HCT116 (cell line): ENCODE measurements around the gene TSPAN10. TPM values are rescaled to one million over a fixed set of nuclear protein-coding genes. Genes with fewer than 3 reads are reported as not detected.
A peak's percentile ranks its signal among the peaks of the same experiment; 100 is the strongest.

Experiments
- ATAC-seq: fragments of 200-7000 bp; cut with Tn5 transposase; 2 replicates; pipeline ENCODE4 v1.9.1; 2020; ENCODE audit warnings: mild to moderate bottlenecking, moderate library complexity
- BruUV-seq: library from RNA; stranded (reverse); fragments of 400-500 nt; replicated peaks from 2 replicates; lab custom pipeline; 2021; lab: Mats Ljungman, UMichigan
- CTCF ChIA-PET: fragments of 300-600 bp; sonication (Branson Sonifier 250); formaldehyde crosslinking; loops from one replicate; lab custom pipeline; 2021; ENCODE audit warnings: antibody characterized with exemption; lab: Charles Lee
- POLR2A ChIA-PET: fragments of 300-600, 350-600 bp; sonication (Branson Sonifier 250); formaldehyde crosslinking; loops from one replicate; lab custom pipeline; 2021; ENCODE audit warnings: antibody characterized with exemption; lab: Charles Lee
- RAD21 ChIA-PET, 2 experiments: fragments of 300-600 bp; sonication (Branson Sonifier 250); formaldehyde crosslinking; loops; one replicate each; lab custom pipeline; 2023; ENCODE audit warnings: low total read pairs in 2 of 2; ENCODE audit not compliant: uncharacterized antibody in 2 of 2, unreplicated experiment in 2 of 2, low non-redundant PET in 1 of 2; lab: Charles Lee
- DNase-seq: peaks from one replicate; pipeline ENCODE4 v3.0.0-alpha.2; 2010; ENCODE audit warnings: low read depth, low spot score
- H2AFZ ChIP-seq: fragments of 200-600 bp; shearing (Covaris generic), sonication (generic); 2 replicates; pipeline ENCODE4 v1.6.1; 2017; ENCODE audit warnings: low read depth, mixed run types, mixed read lengths, antibody characterized with exemption, low read length; ENCODE audit not compliant: poor library complexity, severe bottlenecking
- H3K27ac ChIP-seq: 2 replicates; pipeline ENCODE4 v1.5.1; 2012; ENCODE audit warnings: low read depth, low read length
- H3K27me3 ChIP-seq: fragments of 200-600 bp; sonication (generic); 2 replicates; pipeline ENCODE4 v1.6.1; 2016; ENCODE audit warnings: mixed run types, low read length, mixed read lengths; ENCODE audit not compliant: insufficient read depth
- H3K36me3 ChIP-seq, 2 experiments: fragments of 200-500 bp in 1 of 2; fragments of 200-600 bp in 1 of 2; sonication (Bioruptor generic) in 1 of 2; sonication (generic) in 1 of 2; 2 replicates each; pipeline versions ENCODE4 v1.5.1 to v1.6.1; 2014 to 2016; ENCODE audit warnings: low read length in 2 of 2, inconsistent platforms in 1 of 2, mixed read lengths in 1 of 2, mixed run types in 1 of 2; ENCODE audit not compliant: insufficient read depth in 2 of 2, control insufficient read depth in 1 of 2
- H3K4me1 ChIP-seq, 2 experiments: fragments of 200-600 bp in 1 of 2; sonication (generic) in 1 of 2; 2 replicates each; pipeline versions ENCODE4 v1.5.1 to v1.6.1; 2012 to 2017; ENCODE audit warnings: low read length in 2 of 2, inconsistent platforms in 1 of 2, mild to moderate bottlenecking in 1 of 2, mixed read lengths in 1 of 2, mixed run types in 1 of 2, moderate library complexity in 1 of 2; ENCODE audit not compliant: insufficient read depth in 2 of 2, control insufficient read depth in 1 of 2
- H3K4me2 ChIP-seq: fragments of 200-600 bp; sonication (generic); 2 replicates; pipeline ENCODE4 v1.6.1; 2017; ENCODE audit warnings: mixed run types, low read length, mixed read lengths
- H3K4me3 ChIP-seq, 2 experiments: fragments of 200-600 bp in 1 of 2; sonication (generic) in 1 of 2; replicated peaks in 1 of 2; 2 replicates each; pipeline ENCODE4 v1.5.1; 2011 to 2016; ENCODE audit warnings: low read length in 2 of 2, control low read depth in 1 of 2, low read depth in 1 of 2, mild to moderate bottlenecking in 1 of 2, mixed read lengths in 1 of 2, mixed run types in 1 of 2
- H3K79me2 ChIP-seq: fragments of 200-600 bp; sonication (generic); 2 replicates; pipeline ENCODE4 v1.6.1; 2017; ENCODE audit warnings: mild to moderate bottlenecking, mixed run types, low read length, moderate library complexity, mixed read lengths; ENCODE audit not compliant: insufficient read depth
- H3K9ac ChIP-seq: fragments of 200-600 bp; sonication (generic); 2 replicates; pipeline ENCODE4 v1.6.1; 2016; ENCODE audit warnings: low read length, mixed read lengths
- H3K9me2 ChIP-seq: fragments of 200-600 bp; sonication (generic), shearing (Covaris generic); 2 replicates; pipeline ENCODE4 v1.6.1; 2017; ENCODE audit warnings: mixed run types, mild to moderate bottlenecking, moderate library complexity; ENCODE audit not compliant: insufficient read depth
- H3K9me3 ChIP-seq, 2 experiments: fragments of 200-500 bp in 1 of 2; fragments of 200-600 bp in 1 of 2; sonication (Bioruptor generic) in 1 of 2; sonication (generic) in 1 of 2; 2 replicates each; pipeline ENCODE4 v1.6.1; 2014 to 2017; ENCODE audit warnings: low read length in 2 of 2, mixed read lengths in 2 of 2, inconsistent platforms in 1 of 2, low read depth in 1 of 2, mild to moderate bottlenecking in 1 of 2, mixed run types in 1 of 2, moderate library complexity in 1 of 2; ENCODE audit not compliant: control insufficient read depth in 1 of 2, insufficient read depth in 1 of 2
- H4K20me1 ChIP-seq: fragments of 200-600 bp; sonication (generic), shearing (Covaris generic); 2 replicates; pipeline ENCODE4 v1.6.1; 2017; ENCODE audit warnings: mixed run types, mild to moderate bottlenecking, moderate library complexity; ENCODE audit not compliant: insufficient read depth
- CTCF ChIP-seq, 3 experiments: fragments of 200-600 bp in 1 of 3; sonication (generic) in 1 of 3; IDR thresholded peaks in 2 of 3; conservative IDR thresholded peaks in 1 of 3; 2 replicates each; pipeline ENCODE4 v1.5.1; 2012 to 2017; ENCODE audit warnings: low read depth in 2 of 3, low read length in 2 of 3, antibody characterized with exemption in 1 of 3, borderline replicate concordance in 1 of 3, control low read depth in 1 of 3, mild to moderate bottlenecking in 1 of 3, mixed read lengths in 1 of 3, mixed run types in 1 of 3, moderate library complexity in 1 of 3; ENCODE audit not compliant: insufficient read depth in 1 of 3
- EGR1 ChIP-seq: IDR thresholded peaks from 2 replicates; pipeline ENCODE4 v1.6.1; 2012; ENCODE audit warnings: low read depth
- ELF1 ChIP-seq: IDR thresholded peaks from 2 replicates; pipeline ENCODE4 v1.6.1; 2012; ENCODE audit warnings: low read depth, borderline replicate concordance
- EZH2 ChIP-seq: fragments of 200-600 bp; sonication (generic); IDR thresholded peaks from 2 replicates; pipeline ENCODE4 v1.6.1; 2017; ENCODE audit warnings: antibody characterized with exemption, mixed run types
- EZH2phosphoT487 ChIP-seq: fragments of 200-600 bp; IDR thresholded peaks from 2 replicates; pipeline ENCODE4 v1.6.1; 2018; ENCODE audit warnings: antibody characterized with exemption, borderline replicate concordance
- JUND ChIP-seq: IDR thresholded peaks from 2 replicates; pipeline ENCODE4 v1.6.1; 2012
- POLR2AphosphoS5 ChIP-seq: IDR thresholded peaks from 2 replicates; pipeline ENCODE4 v1.6.1; 2011; ENCODE audit warnings: mild to moderate bottlenecking, low read depth, low read length, moderate library complexity
- REST ChIP-seq: IDR thresholded peaks from 2 replicates; pipeline ENCODE4 v1.6.1; 2012; ENCODE audit warnings: low read depth
- SRF ChIP-seq: IDR thresholded peaks from 2 replicates; pipeline ENCODE4 v1.6.1; 2012; ENCODE audit warnings: low read depth
- TCF7L2 ChIP-seq: IDR thresholded peaks from 2 replicates; pipeline ENCODE4 v1.7.0; 2011; ENCODE audit warnings: borderline replicate concordance, inconsistent platforms; ENCODE audit not compliant: insufficient read depth, insufficient read length; ENCODE audit errors: extremely low read depth
- YY1 ChIP-seq: IDR thresholded peaks from 2 replicates; pipeline ENCODE4 v1.6.1; 2011; ENCODE audit warnings: low read length, low read depth, moderate library complexity, mild to moderate bottlenecking; ENCODE audit not compliant: insufficient replicate concordance; ENCODE audit errors: extremely low read depth
- ZBTB33 ChIP-seq: IDR thresholded peaks from 2 replicates; pipeline ENCODE4 v1.6.1; 2011; ENCODE audit warnings: mild to moderate bottlenecking, low read length, moderate library complexity; ENCODE audit not compliant: insufficient replicate concordance; ENCODE audit errors: extremely low read depth
- ZNF274 ChIP-seq: fragments of 200-500 bp; sonication (Bioruptor generic); IDR thresholded peaks from 2 replicates; pipeline ENCODE4 v1.6.1; 2014; ENCODE audit warnings: mild to moderate bottlenecking, low read depth, low read length, inconsistent platforms
- intact Hi-C: fragments of 100-400 bp; cut with micrococcal nuclease; formaldehyde crosslinking; loops from 2 replicates; pipeline ENCODE4 v1.10.0; 2022
- total RNA-seq: library from RNA; stranded (reverse); gene quantifications from one replicate; pipeline ENCODE4 v1.2.1, GENCODE V29; 2021; ENCODE audit not compliant: unreplicated experiment

TSPAN10 gene
- total RNA-seq, 1 experiment from 2014 or later = 2.3 TPM

GRCh38 chr17:81697261-81698044 lies 60.5 kb downstream of the TSPAN10 start:
- Histone ChIP-seq H3K4me1 (peaks cover 9 to 18% of the 10 kb centered on the region in 2 experiments), H2AFZ (no peak overlapping the region), H3K9me2 (no peaks in the 10 kb centered on the region), H3K9me3 (no peaks in the 10 kb centered on the region), H3K36me3 (peaks cover 46 to 71% of the 10 kb centered on the region in 2 experiments), H3K4me2 (no peak overlapping the region), H4K20me1 (no peaks in the 10 kb centered on the region; the same call in 1 of the 2 replicates), H3K4me3 (no peak overlapping the region), H3K79me2 (peaks cover 84% of the 10 kb centered on the region), H3K27me3 (no peaks in the 10 kb centered on the region), H3K27ac (peak overlapping the region; percentile 27; the same call in 1 of the 2 replicates), H3K9ac (no peak overlapping the region)
- ChIA-PET POLR2A (no interaction called here), RAD21 (no interaction called here), CTCF (no interaction called here)
- ATAC-seq (no peak), DNase-seq (no peak)
- BruUV-seq = no TSS peak
- no peak for TF ChIP-seq TCF7L2
- no peak for TF ChIP-seq EGR1
- TF ChIP-seq YY1 = no peak
- no peak for TF ChIP-seq EZH2
- TF ChIP-seq SRF = no peak
- TF ChIP-seq ELF1 = no peak
- no peak for TF ChIP-seq POLR2AphosphoS5
- no peak for TF ChIP-seq ZNF274
- no peak for TF ChIP-seq EZH2phosphoT487
- TF ChIP-seq JUND = no peak
- no peak for TF ChIP-seq CTCF (IDR thresholded peaks at IDR 0.05 in 2 of 3, conservative IDR thresholded peaks at IDR 0.05 in 1 of 3; ENCODE audit: borderline replicate concordance in 1 of 3, insufficient read depth in 1 of 3, low read depth in 2 of 3, low read length in 2 of 3)
- no peak for TF ChIP-seq REST
- TF ChIP-seq ZBTB33 = no peak
- intact Hi-C loops = loop anchor here (10.0 kb wide), 1 partner anchor 143 kb away; the partner anchor contains the start of gene FAAP100
